Cardiac muscle cell (in vitro differentiated cells and primary cell): ENCODE data around the gene UBXN6. TPM values are rescaled to one million over a fixed set of nuclear protein-coding genes. Genes with fewer than 3 reads are reported as not detected.

Experiments
- DNase-seq, 2 donors: peaks; one replicate each; pipeline versions ENCODE4 v3.0.0 to v3.0.0-alpha.2; 2010 to 2017; ENCODE audit warnings: low read depth in 1 of 2, low spot score in 1 of 2
- H3K27ac ChIP-seq: fragments of 200-600 bp; sonication (generic); 2 replicates; pipeline ENCODE4 v1.5.1; 2016
- H3K27me3 ChIP-seq: fragments of 200-600 bp; sonication (generic); 2 replicates; pipeline ENCODE4 v1.6.0; 2016; ENCODE audit warnings: control low read depth
- H3K36me3 ChIP-seq: fragments of 200-600 bp; sonication (generic); 2 replicates; pipeline ENCODE4 v1.5.1; 2016; ENCODE audit warnings: control low read depth
- H3K4me1 ChIP-seq: fragments of 200-600 bp; sonication (generic); 2 replicates; pipeline ENCODE4 v1.8.1; 2017; ENCODE audit warnings: low read depth, mild to moderate bottlenecking, mixed run types
- H3K4me3 ChIP-seq: fragments of 200-600 bp; sonication (generic); 2 replicates; pipeline ENCODE4 v1.5.1; 2016; ENCODE audit warnings: mild to moderate bottlenecking
- H3K9me3 ChIP-seq: fragments of 200-600 bp; sonication (generic); 2 replicates; pipeline ENCODE4 v1.5.1; 2017; ENCODE audit warnings: low read depth, mild to moderate bottlenecking, control low read depth
- polyA plus RNA-seq: library from polyadenylated mRNA; unstranded; fragments of >200 nt; fragmentation: Nextera tagmentation; extraction: Ambion mirVana; gene quantifications from 2 replicates; pipeline ENCODE4 v1.2.1, GENCODE V29; 2016
- total RNA-seq: library from RNA; depleted of rRNA; stranded (reverse); fragments of >200 nt; gene quantifications from 2 replicates; pipeline ENCODE4 v1.2.3, GENCODE V29; 2016
- TF ChIP-seq, protein P1 (sequence below): IDR thresholded peaks from 2 replicates; pipeline ENCODE4 v1.5.1; 2012; ENCODE audit warnings: low read depth, mild to moderate bottlenecking, low read length

UBXN6 gene
- total and polyA plus RNA-seq, 2 experiments from 2014 or later = 46.2 to 147 TPM

DNA sequence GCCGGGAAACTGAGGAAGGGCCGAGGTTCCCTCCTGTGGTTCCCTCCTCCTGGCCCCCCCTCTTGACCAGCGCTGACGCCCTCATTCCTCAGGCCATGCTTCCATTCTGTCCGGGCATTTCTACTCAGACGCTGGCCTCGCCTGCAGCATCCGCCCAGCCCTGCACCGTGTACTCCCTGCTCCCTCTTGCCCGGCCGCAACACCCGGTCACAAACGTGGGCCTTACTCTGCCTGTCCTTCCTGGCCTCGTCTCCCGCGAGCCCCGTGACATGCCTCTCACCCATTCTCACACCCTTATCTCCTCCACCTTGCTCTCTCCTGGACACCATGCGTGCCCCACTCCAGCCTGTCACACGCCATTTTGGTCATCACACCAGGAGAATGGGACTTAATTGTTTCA lies 25.8 kb upstream of the UBXN6 start:
- no peak overlapping the region for H3K4me3 ChIP-seq
- no peaks in the 10 kb centered on the region for H3K4me1 ChIP-seq
- H3K27me3 ChIP-seq = no peaks in the 10 kb centered on the region
- no peak for DNase-seq
- H3K9me3 ChIP-seq = no peaks in the 10 kb centered on the region
- no peaks in the 10 kb centered on the region for H3K36me3 ChIP-seq
- H3K27ac ChIP-seq = no peak overlapping the region
- TF ChIP-seq, protein P1, sequence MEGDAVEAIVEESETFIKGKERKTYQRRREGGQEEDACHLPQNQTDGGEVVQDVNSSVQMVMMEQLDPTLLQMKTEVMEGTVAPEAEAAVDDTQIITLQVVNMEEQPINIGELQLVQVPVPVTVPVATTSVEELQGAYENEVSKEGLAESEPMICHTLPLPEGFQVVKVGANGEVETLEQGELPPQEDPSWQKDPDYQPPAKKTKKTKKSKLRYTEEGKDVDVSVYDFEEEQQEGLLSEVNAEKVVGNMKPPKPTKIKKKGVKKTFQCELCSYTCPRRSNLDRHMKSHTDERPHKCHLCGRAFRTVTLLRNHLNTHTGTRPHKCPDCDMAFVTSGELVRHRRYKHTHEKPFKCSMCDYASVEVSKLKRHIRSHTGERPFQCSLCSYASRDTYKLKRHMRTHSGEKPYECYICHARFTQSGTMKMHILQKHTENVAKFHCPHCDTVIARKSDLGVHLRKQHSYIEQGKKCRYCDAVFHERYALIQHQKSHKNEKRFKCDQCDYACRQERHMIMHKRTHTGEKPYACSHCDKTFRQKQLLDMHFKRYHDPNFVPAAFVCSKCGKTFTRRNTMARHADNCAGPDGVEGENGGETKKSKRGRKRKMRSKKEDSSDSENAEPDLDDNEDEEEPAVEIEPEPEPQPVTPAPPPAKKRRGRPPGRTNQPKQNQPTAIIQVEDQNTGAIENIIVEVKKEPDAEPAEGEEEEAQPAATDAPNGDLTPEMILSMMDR = no peak

DNA sequence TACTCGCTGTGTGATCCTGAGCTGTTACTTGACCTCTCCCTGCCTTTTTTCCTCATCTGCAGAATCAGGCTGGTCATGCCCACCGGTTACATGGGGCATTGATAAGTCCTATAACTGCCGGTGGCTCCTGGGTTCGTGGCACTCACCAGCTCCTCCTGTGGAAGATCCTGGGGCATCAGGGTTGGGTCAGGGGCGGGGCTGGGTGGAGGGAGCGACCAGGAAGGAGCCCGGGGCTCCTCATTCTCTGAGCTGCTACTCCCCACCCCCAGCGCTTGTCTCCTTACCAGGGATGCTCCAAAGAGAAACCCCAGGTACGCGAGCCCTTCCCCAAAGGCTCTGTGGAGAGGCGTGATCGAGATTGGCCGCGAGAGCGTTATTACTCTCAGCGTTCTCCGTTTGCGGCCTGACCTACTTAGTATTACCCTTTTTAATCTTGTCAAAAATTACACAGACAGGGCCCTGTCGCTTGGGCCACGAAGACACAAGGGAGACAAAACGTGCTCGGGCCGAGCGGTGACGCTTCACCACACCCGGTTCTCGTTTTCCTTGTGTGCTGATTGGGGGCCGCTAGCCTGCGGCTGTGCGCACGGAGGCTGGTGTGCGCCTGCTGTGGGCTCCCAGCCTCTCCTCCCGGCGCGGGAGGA lies 25.2 kb upstream of the UBXN6 start:
- no peak for DNase-seq
- TF ChIP-seq, protein P1 = no peak
- H3K36me3 ChIP-seq = no peaks in the 10 kb centered on the region
- no peaks in the 10 kb centered on the region for H3K4me1 ChIP-seq
- H3K27me3 ChIP-seq = no peaks in the 10 kb centered on the region
- no peaks in the 10 kb centered on the region for H3K9me3 ChIP-seq
- no peak overlapping the region for H3K27ac ChIP-seq
- H3K4me3 ChIP-seq = no peak overlapping the region

DNA sequence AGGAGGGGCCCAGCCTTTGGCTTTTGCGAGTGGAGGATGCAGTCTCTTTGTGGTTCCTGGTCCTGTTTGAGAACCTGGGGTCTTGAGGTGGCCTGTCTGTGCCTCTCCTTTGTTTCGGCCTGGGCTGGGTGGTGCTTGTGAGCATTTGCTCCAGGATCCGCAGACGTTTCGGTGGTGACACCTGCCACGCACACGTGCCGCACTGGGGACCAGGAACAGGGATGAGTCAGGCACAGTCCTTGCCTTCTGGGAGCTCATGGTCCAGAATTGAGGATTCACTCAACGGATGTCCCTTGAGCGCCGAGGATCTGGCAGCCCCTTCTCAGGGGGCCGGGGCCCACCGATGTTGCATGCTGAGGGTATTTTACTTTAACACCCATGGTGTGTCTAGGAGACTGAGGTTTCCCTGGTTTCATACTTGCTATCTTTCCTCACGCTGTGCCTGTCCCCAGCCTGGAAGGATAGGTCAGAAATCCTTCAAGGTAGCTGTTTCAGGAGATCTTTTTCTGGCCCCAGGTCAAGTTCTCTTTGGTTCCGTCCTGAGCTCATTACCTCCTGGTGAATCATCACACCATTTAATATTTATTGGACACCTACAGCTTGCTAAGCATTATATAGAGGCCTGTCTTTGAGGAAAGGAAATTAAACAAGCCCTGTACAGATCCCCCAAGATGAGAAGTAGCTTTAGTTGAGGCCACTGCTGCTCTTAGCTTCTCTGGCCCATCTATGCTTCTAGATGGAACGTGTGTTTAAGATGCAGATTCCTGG lies 19.6 kb upstream of the UBXN6 start:
- H3K27ac ChIP-seq = no peak overlapping the region
- no peaks in the 10 kb centered on the region for H3K9me3 ChIP-seq
- no peak for DNase-seq
- H3K27me3 ChIP-seq = no peaks in the 10 kb centered on the region
- no peak overlapping the region for H3K4me3 ChIP-seq
- H3K4me1 ChIP-seq = peaks cover 4% of the 10 kb centered on the region
- peaks cover 9% of the 10 kb centered on the region for H3K36me3 ChIP-seq
- TF ChIP-seq, protein P1 = no peak

DNA sequence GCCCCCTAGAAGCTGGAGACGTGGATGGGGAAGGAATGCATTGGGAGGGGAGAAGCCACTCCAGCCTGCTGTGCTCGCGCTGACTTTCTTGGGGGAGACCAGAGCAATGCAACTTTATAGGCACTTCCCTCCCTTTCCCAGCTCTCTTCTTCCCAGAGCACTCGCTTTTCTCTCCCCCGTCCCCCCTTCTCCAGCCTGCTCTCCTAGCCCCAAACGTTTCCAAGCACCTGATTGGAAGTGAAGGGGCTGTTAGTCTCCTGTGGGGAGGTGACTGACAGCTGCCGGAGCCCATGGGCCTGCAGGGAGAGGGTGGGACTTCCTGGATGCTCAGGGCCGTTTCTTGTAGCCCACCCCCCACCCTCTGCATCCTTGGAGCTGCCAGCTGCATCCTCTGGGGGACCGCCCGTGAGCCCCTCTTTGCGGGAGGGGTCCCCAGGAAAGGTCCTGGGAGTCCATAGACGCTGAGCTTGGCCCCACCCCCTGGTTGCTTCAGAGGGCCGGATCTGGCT lies 17.0 kb upstream of the UBXN6 start:
- H3K9me3 ChIP-seq = no peaks in the 10 kb centered on the region
- H3K4me1 ChIP-seq = peaks cover 4% of the 10 kb centered on the region
- peaks cover 9% of the 10 kb centered on the region for H3K36me3 ChIP-seq
- H3K4me3 ChIP-seq = peak overlapping the region; percentile 91
- peak; percentile 72 to 88 for DNase-seq
- no peaks in the 10 kb centered on the region for H3K27me3 ChIP-seq
- TF ChIP-seq, protein P1 = no peak
- H3K27ac ChIP-seq = peak overlapping the region; percentile 79

DNA sequence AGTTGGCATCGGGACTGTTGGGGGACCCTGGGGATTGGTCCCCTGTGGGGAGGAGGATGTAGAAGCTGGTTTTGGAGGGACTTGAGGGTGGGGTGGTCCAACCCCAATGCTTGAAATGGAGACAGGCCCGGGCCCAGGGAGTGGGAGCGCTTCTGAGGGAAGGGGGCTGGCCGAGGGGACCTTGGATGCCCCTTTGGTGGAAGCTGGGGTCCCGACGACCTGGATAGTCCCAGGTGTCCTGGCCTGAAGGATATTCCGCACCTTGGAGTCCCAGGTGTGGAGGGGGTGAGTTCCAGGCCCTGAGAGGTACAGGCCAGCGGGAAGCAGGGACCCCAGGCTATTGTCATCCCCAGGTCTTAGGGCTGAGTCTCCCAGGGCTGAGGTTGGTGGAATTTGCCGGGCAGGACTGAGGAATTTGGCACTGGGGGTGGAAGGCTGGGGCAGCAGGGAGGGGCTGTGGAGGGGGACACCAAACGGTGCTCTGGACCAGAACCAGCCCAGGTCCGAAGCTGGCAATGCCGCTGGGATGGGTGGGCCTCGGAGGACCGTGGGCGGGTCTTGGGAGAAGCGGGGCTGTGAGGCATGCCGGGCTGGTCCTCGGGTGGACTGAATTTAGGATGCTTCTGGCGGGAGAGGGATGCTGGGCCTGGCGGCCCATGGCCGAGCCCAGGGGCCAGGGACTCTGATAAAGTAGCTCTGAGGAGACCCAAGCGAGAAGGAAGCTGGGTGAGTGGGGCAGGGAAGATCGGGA lies 16.3 kb upstream of the UBXN6 start:
- Histone ChIP-seq H3K27me3 (no peaks in the 10 kb centered on the region), H3K27ac (peak overlapping the region; percentile 79), H3K4me1 (peaks cover 4% of the 10 kb centered on the region), H3K4me3 (peak overlapping the region; percentile 91), H3K9me3 (no peaks in the 10 kb centered on the region), H3K36me3 (peaks cover 9% of the 10 kb centered on the region)
- peak in 1 of 2 donors; percentile 19 for DNase-seq
- TF ChIP-seq, protein P1 = no peak
